Heart left ventricle (tissue), 16 donors: Measurements from ENCODE around the gene STARD13. TPM values are rescaled to one million over a fixed set of nuclear protein-coding genes. Genes with fewer than 3 reads are reported as not detected.

Experiments
- ATAC-seq, 4 donors: fragments of 200-7000 bp; cut with Tn5 transposase; one replicate each; pipeline ENCODE4 v1.9.1; 2020 to 2022; ENCODE audit warnings: moderate library complexity in 4 of 4, mild to moderate bottlenecking in 3 of 4, moderate number of reproducible peaks in 1 of 4
- DNase-seq, 5 donors: peaks; one replicate each; pipeline ENCODE4 v3.0.0-alpha.2; 2020
- H3K27ac ChIP-seq, 12 donors: fragments of 200-600 bp; sonication (generic) in 4 of 12; one replicate each; pipeline versions ENCODE4 v1.5.0 to v1.8.0; 2016 to 2022; ENCODE audit warnings: mild to moderate bottlenecking in 2 of 12
- H3K27me3 ChIP-seq, 9 donors: fragments of 200-600 bp; sonication (generic) in 2 of 9; one replicate each; pipeline versions ENCODE4 v1.5.1 to v1.8.0; 2016 to 2022; ENCODE audit warnings: mild to moderate bottlenecking in 3 of 9
- H3K36me3 ChIP-seq, 9 donors: fragments of 200-600 bp; sonication (generic) in 2 of 9; one replicate each; pipeline versions ENCODE4 v1.5.0 to v1.8.0; 2018 to 2022; ENCODE audit warnings: mild to moderate bottlenecking in 2 of 9
- H3K4me1 ChIP-seq, 12 donors: fragments of 200-600 bp; sonication (generic) in 4 of 12; one replicate each; pipeline versions ENCODE4 v1.5.0 to v1.8.0; 2016 to 2022; ENCODE audit warnings: mild to moderate bottlenecking in 3 of 12
- H3K4me3 ChIP-seq, 12 donors: fragments of 200-600 bp; sonication (generic) in 4 of 12; one replicate each; pipeline versions ENCODE4 v1.5.0 to v1.8.0; 2017 to 2022; ENCODE audit warnings: mild to moderate bottlenecking in 9 of 12, moderate library complexity in 4 of 12
- H3K9me3 ChIP-seq, 12 donors: fragments of 200-600 bp; sonication (generic) in 4 of 12; one replicate each; pipeline versions ENCODE4 v1.5.0 to v1.8.0; 2016 to 2022; ENCODE audit warnings: mild to moderate bottlenecking in 1 of 12
- CTCF ChIP-seq, 12 donors: fragments of 200-600 bp; sonication (generic) in 4 of 12; IDR thresholded peaks; one replicate each; pipeline versions ENCODE4 v1.5.0 to v1.8.0; 2018 to 2022; ENCODE audit warnings: antibody characterized with exemption in 12 of 12, mild to moderate bottlenecking in 5 of 12
- POLR2A ChIP-seq, 2 donors: fragments of 450-650 bp; IDR thresholded peaks; one replicate each; pipeline ENCODE4 v1.6.1; 2017; ENCODE audit warnings: antibody characterized with exemption in 2 of 2, mild to moderate bottlenecking in 2 of 2, moderate library complexity in 2 of 2
- WGBS, 4 donors: extraction: QIAGEN DNeasy Blood & Tissue Kit in 2 of 4; methylation state at CpG; one replicate each; pipeline versions ENCODE4 v1.1.5 to v1.1.7; 2013 to 2018; 5-methylcytosine and 5-hydroxymethylcytosine counted together
- intact Hi-C, 10 donors: fragments of 100-400 bp; cut with DNase I; formaldehyde crosslinking; loops; one replicate each; pipeline versions ENCODE4 v1.11.1 to v1.14.2; 2022
- polyA plus RNA-seq, 2 donors: library from polyadenylated mRNA; stranded (reverse); fragments of 200-250 nt; gene quantifications; one replicate each; pipeline ENCODE4 v1.2.3, GENCODE V29; 2013
- total RNA-seq, 9 donors: library from RNA; depleted of rRNA in 2 of 9; stranded (reverse); fragments of >200 nt in 2 of 9; fragmentation: NEBNext Ultra II Directional in 3 of 9; extraction: Animal tissue kit (Norgen Biotek cat#: 25700) in 3 of 9; gene quantifications; one replicate each; pipeline versions ENCODE4 v1.1.0 to v1.2.4, GENCODE V29; 2016 to 2023
- donor health status: ischemic (EF 13 %, LVEDD 7.1; RV severe dilation, severe dysfunction).
- donor health status: healthy with polysubstance abuse.
- donor health status: DM: no; HTN: yes; CAD: no.
- donor health status: DM: no; HTN: no; CAD: no.
- donor health status: ischemic (EF 25% LVEDD 6.9; RV normal size, moderate dysfunction).
- donor health status: ischemic (EF 25% LVEDD 5.7; RV mildly dilated, moderate dysfunction).
- donor health status: healthy.
- donor health status: DM: yes; HTN: yes; CAD: no.
- donor health status: ischemic (EF 35%, LVEDD 5.7; RV mildly dilated, moderate dysfunction).
- donor health status: nonischemic (EF 11% LVEDD 7.7; RV severe dilation, severe dysfunction).
- donor health status: DM: yes; HTN: yes; CAD: no.
- donor health status: PGD.
- donor health status: ischemic (EF 29% LVEDD 5.4; RV normal size, mild dysfunction).
- donor health status: nonischemic (EF 23%, LVEDD 6.1; RV moderate dilation, normal function).

STARD13 gene
- total and polyA plus RNA-seq, 11 donors = 9.3 to 39.2 (median 28.3) TPM

- 76 to 94% (median 81%) methylated on average over 2 of the region's 2 CpGs for WGBS, 4 donors
- intact Hi-C loops = no loop called here
- H3K36me3 ChIP-seq = no peaks in the 10 kb centered on the region
- H3K9me3 ChIP-seq = no peaks in the 10 kb centered on the region
- H3K4me3 ChIP-seq = no peak overlapping the region
- peak in 8 of 12 donors; percentile 9 to 51 (median 38) for TF ChIP-seq CTCF (IDR thresholded peaks at IDR 0.05)
- no peak for TF ChIP-seq POLR2A (IDR thresholded peaks at IDR 0.05)
- ATAC-seq (no peak), DNase-seq (no peak)
- H3K27me3 ChIP-seq = no peaks in the 10 kb centered on the region
- no peak overlapping the region for H3K27ac ChIP-seq
- H3K4me1 ChIP-seq = no peaks in the 10 kb centered on the region
Measured at GRCh38 chr13:33069365-33069764, 216.2 kb downstream of the STARD13 start.

GRCh38 chr13:33066329-33066728 is 219.2 kb downstream of the STARD13 start:
- Histone ChIP-seq H3K9me3 (no peaks in the 10 kb centered on the region), H3K27ac (no peak overlapping the region), H3K27me3 (no peaks in the 10 kb centered on the region), H3K4me1 (no peaks in the 10 kb centered on the region), H3K4me3 (no peak overlapping the region), H3K36me3 (peaks cover 0 to 4% (median 0%) of the 10 kb centered on the region in 9 donors)
- no peak for DNase-seq
- ATAC-seq = no peak
- TF ChIP-seq CTCF (IDR thresholded peaks at IDR 0.05) (no peak), POLR2A (IDR thresholded peaks at IDR 0.05) (no peak)
- WGBS, 4 donors = 94 to 98% (median 96%) methylated on average over 18 of the region's 18 CpGs
- intact Hi-C loops = no loop called here

GRCh38 chr13:33060815-33061214 is 224.7 kb downstream of the STARD13 start:
- ATAC-seq = no peak
- Histone ChIP-seq H3K27ac (no peak overlapping the region), H3K4me3 (no peak overlapping the region), H3K9me3 (no peaks in the 10 kb centered on the region), H3K27me3 (no peaks in the 10 kb centered on the region), H3K4me1 (peaks cover 0 to 27% (median 13%) of the 10 kb centered on the region in 12 donors), H3K36me3 (peaks cover 0 to 7% (median 0%) of the 10 kb centered on the region in 9 donors)
- intact Hi-C loops = no loop called here
- DNase-seq = no peak
- WGBS, 4 donors = 95 to 99% (median 98%) methylated on average over 12 to 15 of the region's 15 CpGs
- TF ChIP-seq CTCF (IDR thresholded peaks at IDR 0.05) = no peak

- TF ChIP-seq CTCF (IDR thresholded peaks at IDR 0.05) (no peak), POLR2A (IDR thresholded peaks at IDR 0.05) (no peak)
- peak in 1 of 4 donors; percentile 29 for ATAC-seq
Measured at GRCh38 chr13:33058776-33059327, 226.7 kb downstream of the STARD13 start.

More at GRCh38 chr13:33058776-33059327, 226.7 kb downstream of the STARD13 start:
- Histone ChIP-seq H3K36me3 (peaks cover 0 to 13% (median 0%) of the 10 kb centered on the region in 9 donors), H3K4me3 (no peak overlapping the region), H3K9me3 (no peaks in the 10 kb centered on the region), H3K27ac (peak overlapping the region in 2 of 12 donors; percentile 1 to 68), H3K4me1 (peaks cover 0 to 27% (median 13%) of the 10 kb centered on the region in 12 donors), H3K27me3 (no peaks in the 10 kb centered on the region)
- 55 to 64% (median 60%) methylated on average over 3 of the region's 3 CpGs for WGBS, 4 donors
- intact Hi-C loops = no loop called here
- no peak for DNase-seq
